Measurements from ENCODE around the gene PEAK3.

The PEAK3 gene

DNA sequence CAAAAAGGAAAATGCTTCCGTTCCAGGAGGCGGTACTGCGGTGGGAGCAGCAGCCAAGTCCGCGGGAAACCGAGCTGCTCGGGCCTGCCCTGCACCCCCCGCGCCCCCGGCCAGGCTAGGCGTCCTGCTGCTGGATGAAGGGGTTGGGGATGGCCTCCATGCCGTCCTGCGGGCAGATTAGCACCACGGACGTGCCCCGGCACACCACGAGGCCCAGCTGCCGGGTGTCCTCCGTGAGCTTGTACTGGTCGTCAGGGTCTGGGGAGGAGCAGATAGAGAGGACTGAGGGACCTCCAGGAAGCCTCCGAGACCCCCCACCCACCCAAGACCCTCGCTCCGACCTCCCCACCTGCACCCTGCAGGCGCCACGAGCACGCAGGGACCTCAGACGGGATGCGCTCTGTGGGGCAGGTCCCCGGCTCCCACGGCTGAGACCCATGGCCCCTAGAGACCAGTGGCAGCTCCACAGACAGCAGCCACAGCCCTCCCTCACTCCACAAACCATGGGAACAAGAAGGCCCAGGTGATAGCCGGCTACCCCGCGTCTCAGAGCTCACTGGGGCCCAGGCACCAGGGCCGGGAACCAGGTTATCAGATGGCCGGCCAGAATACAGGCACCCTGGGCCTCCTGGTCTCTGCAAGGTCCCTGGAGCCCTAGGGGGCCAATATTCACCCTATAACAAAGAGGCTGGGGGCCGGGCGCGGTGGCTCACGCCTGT lies 39.7 kb upstream of the PEAK3 start:
- TF ChIP-seq POLR2A (IDR thresholded peaks at IDR 0.05; ENCODE audit: low read length) (no peak), GATA1 (IDR thresholded peaks at IDR 0.05; ENCODE audit: low read depth, low read length) (no peak)
- no peak for DNase-seq

DNA sequence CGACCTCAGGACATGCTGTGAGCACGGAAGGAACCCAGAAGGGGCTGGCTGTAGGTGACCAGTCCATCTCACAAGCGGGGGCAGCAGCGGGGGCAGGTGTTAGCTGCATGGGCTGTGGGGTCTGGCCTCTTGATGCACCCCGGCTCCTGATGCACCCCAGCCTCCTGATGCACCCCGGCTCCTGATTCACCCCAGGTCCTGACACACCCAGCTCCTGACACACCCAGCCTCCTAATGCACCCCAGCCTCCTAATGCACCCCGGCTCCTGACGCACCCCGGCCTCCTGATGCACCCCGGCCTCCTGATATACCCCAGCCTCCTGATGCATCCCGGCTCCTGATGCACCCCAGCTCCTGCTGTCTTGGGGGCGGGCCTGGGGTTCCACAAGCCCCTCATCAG lies 39.0 kb upstream of the PEAK3 start:
- no peak for DNase-seq
- TF ChIP-seq GATA1 (IDR thresholded peaks at IDR 0.05; ENCODE audit: low read depth, low read length), result no peak
- no peak for TF ChIP-seq POLR2A (IDR thresholded peaks at IDR 0.05; ENCODE audit: low read length)

DNA sequence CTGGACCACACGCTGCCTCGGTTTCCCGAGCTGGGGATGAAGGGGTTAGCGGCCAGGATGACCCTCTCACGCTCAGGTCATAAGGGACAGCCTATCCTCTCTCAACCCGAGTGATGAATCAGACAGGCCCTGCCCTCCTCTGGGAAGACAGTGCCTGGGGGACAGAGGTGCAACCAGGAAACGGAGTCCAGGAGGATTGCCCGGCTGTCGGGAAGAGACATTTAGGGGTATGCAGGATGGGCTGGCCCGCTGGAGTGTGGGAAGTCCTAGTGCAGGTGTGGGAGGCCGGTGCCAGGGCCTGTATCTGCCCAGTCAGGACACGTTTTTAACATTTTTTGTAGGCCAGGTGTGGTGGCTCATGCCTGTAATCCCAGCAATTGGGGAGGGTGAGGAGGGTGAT lies 38.1 kb upstream of the PEAK3 start:
- no peak for DNase-seq
- no peak for TF ChIP-seq POLR2A (IDR thresholded peaks at IDR 0.05; ENCODE audit: low read length)
- TF ChIP-seq GATA1 (IDR thresholded peaks at IDR 0.05; ENCODE audit: low read depth, low read length), result no peak

DNA sequence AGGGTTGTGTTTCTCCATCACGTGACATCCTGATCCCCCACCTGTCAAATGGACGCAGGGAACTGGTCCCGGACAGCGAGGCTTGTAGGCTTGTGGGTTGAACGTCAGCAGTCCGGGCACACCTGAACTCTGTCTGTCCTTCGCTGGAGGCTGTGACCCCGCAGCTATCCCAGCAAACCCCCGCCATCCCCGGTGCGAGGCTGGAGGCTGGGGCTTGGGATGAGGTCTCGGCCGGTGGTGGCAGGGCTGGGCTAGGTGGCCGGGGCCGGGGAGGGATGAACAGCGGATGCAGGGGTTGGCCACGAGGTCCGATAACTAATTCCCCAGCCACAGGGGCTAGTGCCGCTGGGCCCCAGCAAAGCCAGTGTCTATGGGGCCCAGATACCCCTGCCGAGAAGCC lies 37.6 kb upstream of the PEAK3 start:
- TF ChIP-seq POLR2A (IDR thresholded peaks at IDR 0.05; ENCODE audit: low read length) (no peak), GATA1 (IDR thresholded peaks at IDR 0.05; ENCODE audit: low read depth, low read length) (no peak)
- no peak for DNase-seq

DNA sequence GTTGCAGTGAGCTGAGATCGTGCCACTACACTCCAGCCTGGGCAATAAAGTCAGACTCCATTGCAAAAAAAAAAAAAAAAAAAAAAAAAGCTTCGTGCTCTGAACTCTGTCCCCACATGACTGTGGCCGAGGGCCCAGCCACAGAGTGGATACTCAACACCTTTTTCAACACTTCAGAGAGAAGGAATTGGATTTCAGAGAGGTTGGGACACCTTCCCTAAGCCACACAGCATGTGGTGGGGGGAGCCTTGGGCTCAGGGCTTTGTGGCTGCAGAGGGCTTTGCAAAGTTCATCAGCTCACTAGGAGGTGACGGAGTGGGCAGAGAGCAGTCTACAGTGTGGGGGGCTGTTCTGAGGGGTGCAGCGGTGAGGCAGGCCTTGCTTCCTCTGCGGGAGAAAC lies 36.9 kb upstream of the PEAK3 start:
- no peak for DNase-seq
- TF ChIP-seq POLR2A (IDR thresholded peaks at IDR 0.05; ENCODE audit: low read length) (no peak), GATA1 (IDR thresholded peaks at IDR 0.05; ENCODE audit: low read depth, low read length) (no peak)

DNA sequence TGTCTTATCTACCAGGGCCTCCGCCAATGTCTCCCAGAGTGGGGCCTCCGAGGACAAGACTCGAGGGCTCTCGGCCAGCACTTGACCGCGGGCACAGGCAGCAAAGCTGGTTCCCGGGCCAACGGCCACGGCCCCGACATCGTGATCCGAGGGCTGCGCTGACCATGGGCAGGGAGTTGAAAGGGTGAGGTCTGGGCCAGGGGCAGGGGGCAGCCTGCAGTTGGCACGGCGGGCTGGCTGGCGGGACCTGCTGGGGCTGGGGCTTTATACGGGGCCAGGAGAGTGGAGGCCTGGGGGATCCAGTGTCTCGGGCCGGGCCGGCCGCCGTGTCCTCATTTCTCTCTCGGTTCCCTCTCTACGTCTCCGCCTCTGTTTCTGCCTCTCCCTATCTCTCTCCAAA lies 35.8 kb upstream of the PEAK3 start:
- TF ChIP-seq GATA1 (IDR thresholded peaks at IDR 0.05; ENCODE audit: low read depth, low read length) (no peak), POLR2A (IDR thresholded peaks at IDR 0.05; ENCODE audit: low read length) (no peak)

DNA sequence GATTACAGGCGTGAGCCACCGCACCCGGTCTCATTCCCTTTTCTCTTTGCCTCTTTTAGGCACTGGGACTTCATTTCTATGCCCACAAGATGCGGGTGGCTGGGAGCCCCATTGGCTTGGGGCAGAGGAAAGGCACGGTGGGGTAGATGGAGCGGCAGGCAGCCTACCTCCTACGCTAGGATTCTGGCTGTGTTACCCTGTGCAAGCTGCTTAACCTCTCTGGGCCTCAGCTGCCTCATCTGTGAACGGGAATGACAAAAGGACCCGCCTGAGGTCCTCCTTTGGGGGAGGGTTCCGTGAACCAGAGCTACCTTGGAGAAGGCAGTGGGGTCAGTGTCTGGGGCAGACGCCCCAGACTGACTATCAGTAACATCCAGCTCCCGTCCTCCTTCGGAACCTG lies 35.3 kb upstream of the PEAK3 start:
- no peak for DNase-seq
- TF ChIP-seq POLR2A (IDR thresholded peaks at IDR 0.05; ENCODE audit: low read length) (no peak), GATA1 (IDR thresholded peaks at IDR 0.05; ENCODE audit: low read depth, low read length) (no peak)

More for the DNA sequence above, 35.8 kb upstream of the PEAK3 start:
- DNase-seq, result no peak

DNA sequence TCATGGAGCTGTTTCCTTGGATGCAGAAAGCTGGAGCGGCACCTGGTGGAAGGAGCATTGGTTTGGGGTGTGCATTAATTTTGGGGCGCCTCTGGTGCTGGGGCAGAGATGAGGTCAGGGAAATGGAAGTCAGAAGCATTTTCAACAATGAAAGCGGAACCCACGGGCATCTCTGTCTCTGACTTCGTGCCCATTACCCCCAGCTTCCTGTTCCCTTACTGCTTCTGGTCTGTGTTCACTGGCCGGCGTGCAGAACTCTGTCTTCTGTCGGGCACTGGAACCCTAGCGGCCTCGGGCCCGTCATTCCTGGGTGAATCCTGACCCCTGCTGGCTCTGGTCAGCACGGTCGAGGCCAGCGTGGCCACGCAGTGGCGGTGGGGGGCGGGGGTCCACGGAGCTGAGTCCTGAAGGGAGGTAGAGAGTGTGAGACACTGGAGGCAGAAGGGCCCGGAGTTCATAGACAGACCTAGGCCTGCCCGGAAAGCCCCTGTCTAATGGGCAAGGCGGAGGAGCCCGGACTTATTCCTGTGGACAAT lies 33.9 kb upstream of the PEAK3 start:
- TF ChIP-seq GATA1 (IDR thresholded peaks at IDR 0.05; ENCODE audit: low read depth, low read length), result no peak
- no peak for TF ChIP-seq POLR2A (IDR thresholded peaks at IDR 0.05; ENCODE audit: low read length)
- peak; percentile 48 to 50 for DNase-seq

DNA sequence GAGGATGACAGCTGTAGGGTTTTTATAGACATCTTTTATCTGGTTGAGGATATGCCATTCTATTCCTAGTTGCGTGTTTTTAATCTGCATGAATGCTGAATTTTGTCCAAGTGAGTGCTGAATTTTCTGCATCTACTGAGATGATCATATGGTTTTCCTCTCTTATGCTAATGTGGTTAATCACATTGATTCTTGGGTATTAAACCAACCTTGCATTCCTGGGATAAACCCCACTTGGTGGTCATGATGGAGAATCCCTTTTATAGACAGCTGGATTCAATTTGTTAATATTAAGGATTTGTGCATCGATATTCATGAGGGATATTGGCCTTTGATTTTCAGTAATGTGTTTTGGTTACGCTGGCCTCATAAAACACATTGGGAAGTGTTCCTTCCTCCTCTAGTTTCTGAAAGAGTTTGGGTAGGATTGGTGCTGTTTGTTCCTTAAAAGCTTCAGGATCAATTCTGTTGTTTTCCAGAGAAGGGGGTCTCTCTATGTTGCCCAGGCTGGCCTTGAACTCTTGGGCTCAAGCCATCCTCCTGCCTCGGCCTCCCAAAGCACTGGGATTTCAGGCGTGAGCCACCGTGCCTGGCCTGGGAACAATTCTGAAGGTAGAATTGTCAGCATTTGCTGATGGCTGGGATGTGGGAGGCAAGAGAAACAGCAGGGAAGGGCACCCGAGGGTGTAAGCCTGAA lies 33.3 kb upstream of the PEAK3 start:
- DNase-seq, result no peak
- TF ChIP-seq GATA1 (IDR thresholded peaks at IDR 0.05; ENCODE audit: low read depth, low read length), result no peak
- TF ChIP-seq POLR2A (IDR thresholded peaks at IDR 0.05; ENCODE audit: low read length), result no peak

DNA sequence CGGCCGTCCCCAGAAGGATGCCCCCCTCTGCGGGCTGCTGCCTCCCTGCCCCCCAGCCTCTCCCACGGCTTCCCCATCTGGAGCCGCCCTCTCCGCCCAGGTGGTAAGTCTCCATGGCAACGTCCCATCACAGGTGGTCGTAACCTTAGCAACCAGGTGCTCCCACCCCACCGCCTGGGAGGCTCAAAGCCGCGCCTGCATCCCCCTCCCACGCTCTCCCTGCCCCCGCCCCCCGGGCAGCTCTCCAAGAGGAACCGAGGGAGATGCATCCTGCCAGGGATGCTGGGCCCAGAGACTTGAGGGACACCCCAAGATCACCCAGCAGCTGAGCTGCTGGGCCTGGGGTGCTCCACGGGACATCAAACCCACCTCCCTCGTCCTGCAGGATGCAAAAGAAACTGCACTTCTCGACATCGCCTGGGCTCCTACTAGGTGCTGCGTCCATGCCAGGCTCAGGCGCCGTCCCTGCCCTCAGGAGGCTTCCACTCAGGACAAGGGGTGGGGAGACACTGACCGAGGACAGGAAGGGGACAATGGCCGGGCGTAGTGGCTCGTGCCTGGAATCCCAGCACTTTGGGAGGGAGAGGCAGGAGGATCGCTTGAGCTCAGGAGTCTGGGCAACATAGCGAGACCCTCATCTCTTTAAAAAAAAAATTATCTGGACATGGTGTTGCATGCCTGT lies 31.0 kb upstream of the PEAK3 start:
- DNase-seq, result no peak
- TF ChIP-seq GATA1 (IDR thresholded peaks at IDR 0.05; ENCODE audit: low read depth, low read length), result no peak
- no peak for TF ChIP-seq POLR2A (IDR thresholded peaks at IDR 0.05; ENCODE audit: low read length)

DNA sequence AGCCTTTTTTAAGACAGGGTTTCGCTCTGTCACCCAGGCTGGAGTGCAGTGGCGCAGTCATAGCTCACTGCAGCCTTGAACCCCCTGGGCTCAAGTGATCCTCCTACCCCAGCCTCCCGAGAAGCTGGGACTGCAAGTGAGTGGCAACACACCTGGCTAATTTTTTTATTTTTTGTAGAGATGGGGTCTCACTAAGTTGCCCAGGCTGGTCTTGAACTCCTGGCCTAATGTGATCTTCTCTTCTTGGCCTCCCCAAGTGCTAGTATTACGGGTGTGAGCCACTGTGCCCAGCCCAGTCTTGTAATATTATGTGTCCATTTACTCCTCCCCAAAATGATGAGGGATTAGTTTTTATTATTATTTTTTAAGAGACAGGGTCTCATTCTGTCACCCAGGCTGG lies 29.1 kb upstream of the PEAK3 start:
- TF ChIP-seq POLR2A (IDR thresholded peaks at IDR 0.05; ENCODE audit: low read length) (no peak), GATA1 (IDR thresholded peaks at IDR 0.05; ENCODE audit: low read depth, low read length) (no peak)
- DNase-seq, result no peak

DNA sequence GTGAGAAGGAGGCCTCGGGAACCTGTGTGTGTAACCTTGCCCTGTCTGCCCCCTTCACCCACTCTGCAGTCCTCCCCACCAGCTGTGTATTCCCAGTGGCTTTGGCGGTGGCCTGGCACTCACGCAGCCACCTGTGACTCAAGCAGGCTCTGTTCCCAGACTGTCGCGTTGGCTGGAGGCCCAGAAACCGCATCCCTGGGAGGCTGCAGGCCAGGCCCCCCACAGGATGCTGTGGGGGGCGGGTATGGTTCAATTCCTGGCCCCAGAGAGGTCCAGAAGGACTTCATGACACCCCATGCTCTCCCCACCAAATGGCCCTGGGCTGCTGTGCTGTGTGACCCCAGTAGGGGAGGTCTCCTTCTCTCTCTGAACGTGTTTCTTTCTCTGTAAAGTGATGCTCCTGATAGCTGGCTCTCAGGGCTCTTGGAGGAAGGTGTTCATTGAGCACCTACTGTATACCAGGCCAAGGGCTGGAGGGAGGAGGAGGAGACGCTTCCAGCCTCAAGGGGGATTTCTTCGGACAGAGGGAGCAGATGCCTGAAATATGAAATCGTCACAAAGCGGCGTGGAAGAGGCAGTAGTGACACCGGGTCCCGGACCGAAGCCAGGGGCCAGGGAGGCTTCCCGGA lies 27.9 kb upstream of the PEAK3 start:
- TF ChIP-seq GATA1 (IDR thresholded peaks at IDR 0.05; ENCODE audit: low read depth, low read length) (no peak), POLR2A (IDR thresholded peaks at IDR 0.05; ENCODE audit: low read length) (no peak)
- no peak for DNase-seq

DNA sequence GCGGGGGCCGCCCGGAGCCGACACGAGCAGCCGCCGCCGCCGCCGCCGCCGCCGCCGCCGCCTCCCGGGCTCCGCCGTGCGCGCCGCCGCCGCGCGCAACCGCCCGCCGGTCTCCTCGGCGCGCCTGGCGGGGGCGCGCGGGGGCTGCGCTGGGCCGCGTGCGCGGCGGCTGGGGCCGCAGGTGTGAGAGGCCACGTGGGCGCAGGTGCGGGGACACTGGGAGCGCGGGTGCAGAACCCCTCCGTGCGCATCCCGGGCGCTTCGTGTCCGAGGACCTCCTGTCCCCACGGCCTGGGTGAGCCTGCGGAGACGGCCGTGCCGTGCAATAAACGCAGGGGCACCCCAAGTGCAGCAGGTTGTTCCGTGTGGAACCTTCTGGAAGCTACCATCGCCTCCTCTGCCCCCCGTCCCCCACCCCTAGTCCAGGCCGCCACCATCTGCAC lies 26.2 kb upstream of the PEAK3 start, which contains the start of gene LINGO3:
LINGO3 (minus strand) TSS at position 41 of the 443 bp plus-strand sequence. CDS start 16,378 bp downstream, outside the sequence.
- DNase-seq, result no peak
- TF ChIP-seq GATA1 (IDR thresholded peaks at IDR 0.05; ENCODE audit: low read depth, low read length) (no peak), POLR2A (IDR thresholded peaks at IDR 0.05; ENCODE audit: low read length) (no peak)
